Subcutaneous adipose tissue (tissue), 4 donors: ENCODE results near the gene HINT3. TPM values are rescaled to one million over a fixed set of nuclear protein-coding genes. Genes with fewer than 3 reads are reported as not detected.

Source experiments
- CTCF ChIP-seq: fragments of 450-650 bp; IDR thresholded peaks from one replicate; pipeline ENCODE4 v1.5.1; 2016; ENCODE audit warnings: low read depth, mild to moderate bottlenecking, control low read depth, antibody characterized with exemption, moderate library complexity
- total RNA-seq, 4 donors: library from RNA; depleted of rRNA; stranded (reverse); fragments of >200 nt; gene quantifications; one replicate each; pipeline ENCODE4 v1.1.0, GENCODE V29; 2016

Gene HINT3
- total RNA-seq, 4 donors from 2014 or later, result 14.2 to 25.8 (median 22.2) TPM

GRCh38 chr6:125950293-125950692 lies 6.3 kb upstream of the HINT3 start:
- TF ChIP-seq CTCF, result no peak

- TF ChIP-seq CTCF, result no peak
Observed at GRCh38 chr6:125951323-125951722, 5.2 kb upstream of the HINT3 start.

- TF ChIP-seq CTCF, result no peak
Observed at GRCh38 chr6:125952764-125953501, 3.6 kb upstream of the HINT3 start.

- TF ChIP-seq CTCF, result no peak
Observed at GRCh38 chr6:125953502-125953875, 3.1 kb upstream of the HINT3 start.

GRCh38 chr6:125954735-125955339 lies 1.7 kb upstream of the HINT3 start:
- TF ChIP-seq CTCF, result no peak

GRCh38 chr6:125955973-125956372 lies 597 bp upstream of the HINT3 start:
- TF ChIP-seq CTCF, result no peak

- TF ChIP-seq CTCF, result no peak
Observed at GRCh38 chr6:125957391-125957693, 772 bp downstream of the HINT3 start.
